HG02852 (cell line): ENCODE results near the gene IGSF11.
"Not testable (repeated sequence)": the region's sequence is repeated elsewhere in the genome, so short reads cannot be mapped to it uniquely, and the experiment has no call there.

Experiments used
- ATAC-seq: cut with Tn5 transposase; IDR thresholded peaks from one replicate; pipeline ENCODE4 v1.9.1; 2021; ENCODE audit warnings: mild to moderate bottlenecking, moderate library complexity; ENCODE audit not compliant: unreplicated experiment

IGSF11 gene

DNA sequence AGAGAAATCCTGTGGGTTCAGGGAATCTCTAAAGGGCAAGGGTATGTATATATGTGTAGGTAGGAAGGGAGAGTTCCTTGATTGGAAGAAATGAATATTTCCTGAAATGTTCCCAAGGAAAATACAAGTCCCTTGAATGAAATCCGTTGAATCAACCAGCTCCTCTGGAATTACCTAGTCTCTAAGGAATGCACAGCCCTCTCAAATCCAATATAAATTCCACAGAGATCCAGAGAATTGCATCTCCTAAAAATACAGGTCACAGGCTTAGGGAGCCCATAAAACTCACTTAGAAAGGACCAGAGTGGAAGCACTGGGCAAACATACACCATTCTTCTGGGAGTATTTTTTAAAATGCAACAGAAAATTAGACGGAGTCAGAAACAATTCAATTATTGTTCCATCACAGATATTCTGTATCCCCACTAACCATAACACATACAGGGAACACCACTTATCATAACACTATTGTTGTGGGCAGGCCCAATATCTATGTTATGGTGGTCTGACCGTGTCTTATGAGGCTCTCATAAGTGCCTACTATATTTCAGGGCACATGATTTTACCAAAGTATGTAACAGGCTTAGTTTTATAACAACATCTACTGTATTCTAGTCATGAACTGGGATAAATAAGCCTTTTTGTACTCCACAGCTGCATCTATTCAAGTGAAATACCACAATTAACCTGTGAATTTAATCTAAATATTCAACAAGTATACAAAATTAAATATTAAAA is 43.7 kb downstream of the IGSF11 start:
- ATAC-seq = no peak

DNA sequence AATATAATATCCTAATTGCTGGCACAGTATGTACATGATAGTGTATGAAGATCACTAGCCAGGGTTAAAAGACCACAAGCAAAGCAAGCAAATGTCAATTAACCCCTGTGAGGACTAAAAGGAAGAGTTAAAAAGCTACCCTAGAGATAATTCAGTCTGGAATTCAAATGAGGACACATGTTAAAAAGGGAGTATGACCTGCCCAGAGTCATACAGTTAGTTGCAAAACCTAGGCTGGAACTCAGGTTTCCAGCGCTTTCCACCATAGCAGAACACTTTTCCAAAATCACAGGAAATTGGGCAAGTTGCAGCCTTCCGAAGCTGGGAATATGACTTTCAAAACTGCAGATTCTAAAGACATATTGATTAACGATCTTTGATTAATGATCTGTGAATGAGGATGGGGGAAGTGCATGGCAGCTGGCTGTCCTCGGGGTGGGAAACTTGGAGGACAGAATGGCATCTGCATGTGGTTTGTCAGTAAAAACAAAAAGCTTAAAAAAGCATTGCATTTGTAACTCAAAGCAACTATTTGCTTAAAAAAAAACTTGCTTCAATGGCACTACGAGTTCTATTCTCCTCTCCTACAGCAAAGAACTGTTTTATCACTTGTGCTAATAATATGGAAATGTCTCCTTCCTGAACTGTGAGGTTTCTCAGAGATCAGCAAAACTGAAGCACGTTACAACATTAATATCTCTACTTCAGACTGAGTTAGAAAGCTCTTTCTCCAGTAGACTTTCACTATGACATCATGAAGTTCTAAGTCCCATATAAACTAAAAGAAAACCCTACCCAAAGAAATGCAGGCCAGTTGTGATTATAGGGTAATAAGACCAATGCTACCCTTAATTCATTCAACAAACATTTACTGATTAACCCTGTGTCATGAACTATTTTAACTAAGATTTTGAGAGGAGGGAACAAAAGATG is 46.2 kb downstream of the IGSF11 start:
- no peak for ATAC-seq

DNA sequence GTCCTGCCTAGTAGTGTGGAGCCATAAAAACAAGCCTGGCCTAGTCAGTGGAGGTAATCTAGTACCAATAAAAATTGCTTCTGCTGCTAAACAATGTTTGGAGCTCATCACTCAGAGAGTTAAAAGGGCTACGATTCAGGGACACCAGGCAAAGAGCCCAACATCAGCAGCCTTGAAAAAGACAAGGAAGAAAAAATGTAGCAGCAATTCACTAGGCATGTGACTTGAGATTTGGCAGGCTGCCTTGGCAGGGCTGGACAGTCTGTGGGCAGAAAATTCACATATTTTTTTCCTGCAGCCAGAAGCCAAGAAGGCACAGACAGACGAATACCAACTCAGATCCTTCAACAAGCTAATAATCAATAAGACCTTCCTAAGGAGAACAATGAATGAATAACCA is 47.2 kb downstream of the IGSF11 start:
- ATAC-seq = no peak

DNA sequence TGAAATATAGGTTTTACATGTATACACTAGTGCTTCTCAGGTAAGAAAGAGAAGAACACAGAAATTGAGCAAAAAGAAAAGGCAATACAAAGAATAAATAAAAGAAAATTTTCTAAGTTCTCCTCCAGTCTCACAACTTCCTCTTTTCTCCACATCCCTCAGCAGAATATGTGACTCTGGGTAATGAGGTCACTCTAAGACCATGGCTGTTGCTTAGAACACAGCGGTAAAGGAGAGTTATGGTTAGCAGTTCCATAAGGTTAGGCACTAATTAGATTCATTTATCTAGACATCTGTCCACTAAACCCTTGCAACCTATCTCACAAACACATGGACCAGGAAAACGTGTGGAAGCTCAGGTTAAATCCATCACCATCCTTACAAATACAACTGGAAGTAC is 47.9 kb downstream of the IGSF11 start:
- no peak for ATAC-seq

DNA sequence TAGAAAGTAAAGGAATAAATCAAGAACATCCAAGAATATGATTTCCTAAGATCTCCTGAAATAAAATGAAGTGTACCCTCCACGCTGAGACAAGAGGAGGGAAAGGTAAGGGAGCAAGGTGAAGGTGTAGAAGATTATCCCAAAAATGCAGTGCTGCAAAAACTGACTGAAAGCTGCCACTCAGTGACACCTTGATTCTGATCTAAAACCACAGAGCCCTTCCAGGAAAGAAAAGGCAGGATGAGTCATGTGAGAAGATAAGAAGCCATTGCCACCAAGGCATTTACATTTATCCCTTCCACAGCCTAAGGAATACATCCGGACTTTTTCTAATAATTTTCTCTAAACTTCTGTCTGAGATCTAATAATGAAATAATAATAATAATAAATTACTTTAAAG is 49.9 kb downstream of the IGSF11 start:
- ATAC-seq = no peak

DNA sequence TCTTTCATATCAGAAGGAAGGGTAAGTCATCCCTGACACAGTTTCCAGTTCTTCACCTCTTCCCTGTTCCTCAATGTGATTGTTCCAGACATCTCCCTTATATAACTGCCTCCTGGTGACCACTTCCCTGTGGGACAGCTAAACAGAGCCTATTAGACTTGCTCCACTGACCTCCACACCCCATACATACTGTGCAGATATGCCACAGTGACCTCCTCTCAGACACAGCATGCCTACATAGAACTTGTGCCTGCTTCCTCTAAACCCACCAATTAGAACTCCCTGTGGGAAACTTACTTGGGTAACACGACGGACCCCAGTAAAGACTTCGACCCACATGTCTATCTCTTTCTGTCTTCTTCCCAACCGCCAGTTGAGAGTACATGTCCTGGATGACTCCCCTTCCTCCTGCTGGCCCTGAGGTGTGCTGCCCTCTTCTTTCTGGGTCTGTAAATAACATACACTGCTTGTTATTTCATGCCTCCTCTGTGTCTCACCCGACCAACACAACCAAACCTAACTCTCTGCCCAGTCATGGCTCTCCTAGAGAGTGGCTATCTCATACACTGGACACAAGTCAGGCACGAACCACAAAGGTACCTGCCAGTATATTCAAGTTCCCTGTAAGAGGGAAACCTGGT is 53.0 kb downstream of the IGSF11 start:
- ATAC-seq = no peak

DNA sequence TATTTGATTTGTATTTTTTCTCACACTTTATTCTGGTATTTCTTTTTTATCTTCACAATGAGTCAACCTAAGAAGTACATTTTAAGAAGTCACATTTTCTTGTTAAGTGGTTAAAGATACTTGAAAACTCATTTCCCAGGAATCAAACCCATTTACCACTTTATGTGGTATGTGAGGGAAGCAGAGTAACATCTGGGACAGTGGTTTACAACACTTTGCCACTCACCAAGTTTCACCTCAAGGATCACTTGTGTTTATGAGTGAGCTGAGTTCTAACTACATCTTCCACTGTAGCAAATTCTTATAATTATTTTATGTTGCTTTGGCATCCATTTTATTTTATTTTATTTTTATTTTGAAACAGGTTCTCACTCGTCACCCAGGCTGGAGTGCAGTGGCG is 53.8 kb downstream of the IGSF11 start:
- no peak for ATAC-seq

DNA sequence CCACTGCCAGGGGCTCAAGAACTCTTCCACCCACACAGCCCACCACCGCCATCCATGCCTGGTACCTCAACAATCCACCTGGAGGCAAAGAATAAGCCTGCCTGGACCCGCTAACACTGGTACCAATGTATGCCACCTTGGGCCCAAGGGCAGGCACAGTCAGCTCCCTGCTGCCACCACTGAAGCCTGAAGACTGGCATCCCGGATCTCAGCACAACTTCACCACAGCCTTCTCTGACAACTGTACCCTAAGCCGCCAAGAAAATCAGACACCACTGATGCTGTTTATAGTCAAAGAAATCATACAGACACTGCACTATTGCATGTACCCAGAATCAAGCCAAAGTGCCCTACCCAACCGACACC is 56.3 kb downstream of the IGSF11 start:
- no peak for ATAC-seq

DNA sequence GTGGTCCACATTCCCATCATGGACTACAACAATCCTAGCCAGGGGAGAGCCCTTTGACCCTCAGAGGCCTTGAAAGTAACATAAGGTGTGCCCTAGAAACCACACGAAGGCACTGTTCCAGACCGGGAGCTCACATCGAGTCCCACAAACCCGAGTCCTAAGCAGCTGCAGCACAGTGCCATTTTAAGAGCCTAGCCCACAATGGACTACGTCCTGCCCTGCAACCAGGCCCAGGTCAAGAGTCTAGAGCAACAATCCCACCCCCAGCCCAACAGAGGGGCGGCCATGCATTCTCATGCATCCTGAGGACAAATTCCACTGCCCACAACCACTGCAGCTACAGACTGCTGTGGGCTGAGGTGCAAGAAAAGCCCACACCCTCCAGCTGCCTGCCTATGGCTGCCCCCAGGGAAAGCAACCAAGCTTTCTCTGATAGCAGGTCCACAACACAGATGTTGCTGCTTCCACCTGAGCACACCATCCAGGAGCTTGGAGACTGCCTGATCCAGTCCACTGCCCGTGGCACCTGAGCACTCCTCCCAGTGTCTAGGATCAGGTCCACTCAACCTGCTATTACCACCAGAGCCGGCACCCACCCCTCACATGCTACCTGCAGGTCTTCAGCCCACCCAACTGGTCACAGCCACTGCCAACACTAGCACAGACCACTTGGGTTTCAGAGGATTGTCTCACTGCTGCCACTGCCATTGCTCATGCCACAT is 56.8 kb downstream of the IGSF11 start:
- ATAC-seq = no peak

DNA sequence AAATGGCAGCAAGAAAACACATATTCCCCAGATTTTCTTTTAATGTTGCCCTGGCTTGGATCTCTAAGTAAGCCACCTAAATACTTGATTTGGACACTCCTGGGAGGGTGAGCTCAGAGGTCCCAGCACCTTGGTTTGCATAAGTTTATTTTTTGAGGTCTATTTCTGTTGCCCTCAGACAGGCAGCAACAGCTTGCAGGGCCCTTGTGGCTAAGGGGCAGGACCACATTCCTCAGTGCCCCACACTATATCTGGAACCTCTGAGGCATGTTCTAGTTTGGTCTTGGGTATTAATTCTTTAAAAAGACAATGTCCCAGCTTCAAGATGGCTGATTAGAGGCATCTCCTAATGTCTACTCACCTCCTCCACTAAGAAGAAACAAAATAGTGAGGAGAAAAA is 57.5 kb downstream of the IGSF11 start:
- ATAC-seq = no peak

DNA sequence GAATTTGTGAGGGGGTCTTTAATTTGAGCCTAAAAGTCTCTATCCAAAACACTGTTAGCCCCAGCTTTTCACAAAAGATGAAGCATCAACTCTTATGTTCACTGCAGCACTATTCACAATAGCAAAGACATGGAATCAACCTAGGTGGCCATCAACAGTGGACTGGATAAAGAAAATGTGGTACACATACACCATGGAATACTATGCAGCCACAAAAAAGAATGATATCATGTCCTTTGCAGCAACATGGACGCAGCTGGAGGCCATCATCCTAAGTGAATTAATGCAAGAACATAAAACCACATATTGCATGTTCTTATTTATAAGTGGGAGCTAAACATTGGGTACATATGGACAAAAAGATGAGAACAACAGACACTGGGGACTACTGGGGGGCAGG is 59.2 kb downstream of the IGSF11 start:
- not testable (repeated sequence) for ATAC-seq

DNA sequence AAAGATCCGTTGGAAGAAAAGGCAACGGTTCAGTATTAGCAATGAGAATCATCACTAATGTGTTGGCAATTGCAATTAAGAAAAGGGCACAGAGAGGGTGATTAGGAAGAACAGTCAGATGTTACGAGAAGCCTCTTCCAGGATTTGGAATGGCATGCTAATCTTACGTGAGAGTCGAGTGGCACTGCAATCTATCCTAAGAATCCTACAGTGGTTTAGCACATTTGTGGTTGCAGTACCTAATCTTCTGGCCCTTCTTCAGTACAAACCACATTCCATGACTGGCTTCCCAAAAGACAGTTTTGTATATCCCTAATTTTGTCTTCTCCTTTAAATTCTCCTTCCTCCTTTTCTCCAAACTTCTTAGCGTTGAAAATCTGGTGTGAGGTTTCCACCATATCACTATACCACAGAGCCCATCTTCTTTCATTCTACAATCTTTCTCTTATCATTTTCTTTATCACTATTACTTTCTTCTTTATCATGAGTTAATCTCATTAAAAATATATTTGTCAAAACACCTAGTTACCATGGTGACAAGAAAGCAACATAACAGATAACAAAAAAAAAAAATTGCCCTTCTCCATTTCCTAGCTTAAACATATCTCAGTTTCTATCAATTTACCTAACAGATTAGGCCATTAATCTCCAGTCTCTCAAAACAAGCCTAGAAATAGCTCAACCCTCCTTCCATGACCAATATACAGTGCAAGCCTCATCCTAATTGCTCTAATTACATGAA is 60.1 kb downstream of the IGSF11 start:
- no peak for ATAC-seq

DNA sequence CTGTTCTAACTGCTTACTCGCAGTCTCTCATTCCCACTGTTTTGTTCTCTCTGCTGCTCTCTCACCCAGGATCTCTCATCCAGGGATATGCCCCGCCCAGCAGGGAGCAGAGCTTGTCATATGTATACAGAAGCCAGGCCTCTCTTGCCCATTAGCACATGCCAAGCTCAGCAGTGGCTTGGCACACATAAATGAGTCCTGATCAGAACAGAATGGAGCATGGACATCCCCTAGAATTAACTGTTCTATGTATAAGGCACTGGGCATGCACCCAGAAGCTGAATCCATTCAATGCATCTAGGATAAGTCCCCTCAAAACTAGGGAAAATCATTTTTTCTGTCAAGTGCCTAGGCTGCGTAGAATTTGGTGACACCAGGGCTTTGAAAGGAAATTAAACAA is 61.6 kb downstream of the IGSF11 start:
- no peak for ATAC-seq

DNA sequence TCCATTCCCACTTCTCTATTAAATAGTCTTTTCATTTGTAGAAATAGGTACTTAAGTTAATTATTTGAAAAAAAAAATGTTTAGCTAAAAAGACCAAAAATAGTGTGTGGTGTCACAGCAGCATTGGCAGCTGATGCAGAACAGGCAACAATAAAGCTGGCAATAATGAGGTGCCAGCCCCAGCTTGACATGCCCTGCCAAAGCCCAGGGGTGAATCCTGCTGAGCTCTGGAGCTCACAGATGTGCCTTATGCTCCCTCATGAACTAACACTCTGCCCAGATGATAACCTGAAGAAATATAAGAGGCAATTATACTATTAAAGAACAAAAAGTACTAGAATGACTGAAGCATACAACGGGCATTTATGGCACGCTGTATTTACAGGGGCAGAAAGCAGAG is 63.8 kb downstream of the IGSF11 start:
- ATAC-seq = no peak

DNA sequence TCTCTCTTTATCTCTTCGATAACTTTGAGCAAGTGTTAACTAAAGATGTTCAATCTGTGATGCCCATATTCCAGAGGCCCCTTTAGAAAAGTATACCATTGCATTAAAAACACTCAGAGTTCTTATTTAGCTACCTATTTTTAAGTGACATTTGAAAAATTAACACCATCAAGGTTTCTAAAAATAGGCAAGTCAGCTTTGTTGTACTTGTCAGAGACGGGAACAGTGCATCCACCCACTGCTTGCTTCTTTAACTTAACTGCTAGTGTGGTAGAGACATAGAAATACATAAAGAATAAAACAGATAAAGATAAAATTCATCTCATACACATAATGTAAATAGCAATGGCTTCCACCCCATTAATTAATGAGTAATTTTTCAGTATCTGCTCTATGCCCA is 66.0 kb downstream of the IGSF11 start:
- no peak for ATAC-seq

DNA sequence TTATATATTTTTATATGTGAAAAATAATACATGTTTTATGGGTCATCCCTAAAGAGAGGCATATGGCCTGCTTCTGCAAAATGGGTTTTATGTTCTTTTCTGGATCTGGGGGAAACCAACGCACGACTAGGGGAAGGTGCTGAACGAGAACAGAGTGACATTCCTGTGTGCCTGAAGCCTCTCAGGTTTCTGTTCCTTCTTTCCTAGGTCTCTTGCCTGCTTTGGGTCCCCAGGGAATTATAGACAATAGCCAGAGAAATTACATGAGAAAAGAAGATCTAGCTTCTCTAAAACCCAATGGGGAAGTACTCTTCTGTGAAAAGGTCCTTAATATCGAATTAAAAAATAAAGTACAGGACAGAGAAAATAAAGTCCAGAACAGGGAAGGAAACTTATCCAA is 66.5 kb downstream of the IGSF11 start:
- ATAC-seq = no peak

DNA sequence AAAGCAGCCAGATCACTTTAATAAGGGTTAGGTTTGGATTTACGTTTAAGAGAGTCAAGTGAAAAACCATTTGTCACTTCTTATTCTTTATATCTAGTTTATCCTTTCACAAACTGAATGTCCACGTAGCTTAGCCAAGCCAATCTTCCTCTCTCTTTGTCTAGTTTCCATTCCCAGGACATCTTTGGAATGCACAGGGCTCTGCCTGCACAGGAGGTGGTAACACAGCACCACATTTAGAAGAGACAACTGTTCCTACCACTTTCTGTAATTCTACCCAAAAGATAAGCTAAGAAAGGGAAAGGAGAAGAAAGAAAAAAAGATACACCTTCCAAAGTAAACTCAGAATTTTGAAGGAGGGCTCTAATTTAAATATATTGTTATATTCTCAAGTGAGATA is 67.9 kb downstream of the IGSF11 start:
- ATAC-seq = no peak

DNA sequence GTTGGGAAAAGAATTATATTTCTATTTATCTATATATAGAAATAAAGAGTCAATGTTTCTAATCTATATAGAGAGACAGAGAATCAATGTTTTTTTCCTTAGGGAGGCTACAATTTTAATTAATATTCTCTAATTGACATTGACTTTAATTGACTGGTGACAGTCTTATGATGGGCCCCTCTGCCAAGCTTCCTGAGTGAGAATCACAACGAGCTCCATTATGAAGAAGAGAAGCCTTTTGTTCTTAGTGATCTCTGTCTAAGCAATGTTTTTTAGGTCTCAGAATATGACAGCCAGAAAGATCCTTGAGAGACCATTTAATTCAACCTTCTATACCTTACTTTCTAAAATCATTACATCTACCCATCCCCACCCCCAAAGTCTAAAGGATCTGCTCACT is 70.9 kb downstream of the IGSF11 start:
- no peak for ATAC-seq

DNA sequence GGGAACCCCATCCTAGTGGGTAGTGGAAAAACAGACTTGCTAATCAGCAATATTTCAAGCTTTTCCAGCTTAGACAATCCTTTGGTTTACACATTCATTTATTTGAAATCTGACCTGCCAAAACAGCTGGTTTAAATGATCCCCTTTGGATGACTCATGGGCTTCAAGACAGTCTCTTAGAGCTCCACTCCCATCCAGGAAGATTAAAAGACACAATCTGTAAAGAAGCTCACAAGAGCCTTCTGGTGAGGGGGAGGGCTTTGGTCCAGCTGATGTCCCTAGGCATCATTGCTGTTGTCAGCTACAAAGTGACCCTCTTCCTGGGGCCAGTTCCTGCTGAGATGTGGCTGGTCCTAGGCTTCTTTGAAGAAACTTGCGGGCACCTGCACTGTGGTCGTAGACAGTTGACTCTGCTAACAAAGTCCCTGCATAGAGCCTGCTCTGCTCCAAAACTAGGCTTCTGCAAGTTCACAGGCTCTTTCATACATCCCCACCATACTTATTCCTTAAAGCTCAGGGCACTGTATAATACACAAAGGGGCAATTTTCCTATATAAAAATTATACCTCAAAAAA is 73.7 kb downstream of the IGSF11 start:
- no peak for ATAC-seq

DNA sequence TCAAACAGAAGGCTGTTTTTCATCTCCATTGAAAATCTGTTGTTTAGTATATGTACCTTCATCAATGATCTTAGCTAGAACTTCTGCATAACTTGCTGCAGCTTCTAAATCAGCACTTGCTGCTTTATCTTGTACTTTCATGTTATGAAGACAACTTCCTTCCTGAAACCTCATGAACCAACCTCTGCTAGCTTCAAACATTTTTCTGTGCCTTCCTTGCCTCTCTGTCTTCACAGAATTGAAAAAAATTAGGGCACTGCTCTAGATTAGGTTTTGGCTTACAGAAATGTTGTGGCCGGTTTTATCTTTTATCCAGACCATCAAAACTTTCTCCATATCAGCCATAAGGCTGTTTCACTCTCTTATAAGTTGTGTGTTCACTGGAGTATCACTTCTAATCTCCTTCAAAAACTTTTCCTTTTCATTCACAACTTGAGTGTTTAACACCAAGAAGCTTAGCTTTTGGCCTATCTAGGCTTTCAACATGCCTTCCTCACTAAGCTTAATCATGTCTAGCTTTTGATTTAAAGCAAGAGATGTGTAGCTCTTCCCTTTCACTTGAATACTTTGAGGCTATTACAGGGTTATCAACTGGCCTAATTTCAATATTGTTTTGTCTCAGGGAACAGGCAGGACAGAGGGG is 78.6 kb downstream of the IGSF11 start:
- ATAC-seq = no peak
